SK-N-SH treated with all-trans-retinoic acid at 6 μM for 48 hours (cell line): ENCODE data around the gene XRCC2.
"Not testable (repeated sequence)": the region's sequence is repeated elsewhere in the genome, so short reads cannot be mapped to it uniquely, and the experiment has no call there.

Source experiments
- ATAC-seq: fragments of 200-7000 bp; cut with Tn5 transposase; 3 replicates; pipeline ENCODE4 v1.9.1; 2020; ENCODE audit warnings: mild to moderate bottlenecking, moderate library complexity
- ARNTL ChIP-seq: fragments of 450-650 bp; formaldehyde crosslinking; IDR thresholded peaks from 2 replicates; pipeline ENCODE4 v1.5.0; 2020; ENCODE audit warnings: low read depth, mild to moderate bottlenecking, moderate library complexity, borderline replicate concordance
- CSDC2 ChIP-seq: fragments of 250-450 bp; sonication (Bioruptor Pico); IDR thresholded peaks from 2 replicates; pipeline ENCODE4 v1.5.0; 2020; ENCODE audit warnings: mild to moderate bottlenecking, moderate library complexity
- ESRRG ChIP-seq: fragments of 250-450 bp; sonication (Bioruptor Pico); IDR thresholded peaks from 2 replicates; pipeline ENCODE4 v1.6.1; 2021; ENCODE audit warnings: mild to moderate bottlenecking
- GLIS3 ChIP-seq: fragments of 250-450 bp; sonication (Bioruptor Pico); IDR thresholded peaks from 2 replicates; pipeline ENCODE4 v1.5.0; 2020; ENCODE audit warnings: mild to moderate bottlenecking, moderate library complexity
- OSR1 ChIP-seq: fragments of 250-450 bp; sonication (Bioruptor Pico); IDR thresholded peaks from 2 replicates; pipeline ENCODE4 v1.8.0; 2022; ENCODE audit warnings: moderate library complexity, mild to moderate bottlenecking, inconsistent platforms
- PPARA ChIP-seq: fragments of 250-450 bp; sonication (Bioruptor Pico); IDR thresholded peaks from 2 replicates; pipeline ENCODE4 v1.5.0; 2020; ENCODE audit warnings: mild to moderate bottlenecking, borderline replicate concordance
- RARB ChIP-seq: fragments of 250-450 bp; sonication (Bioruptor Pico); IDR thresholded peaks from 2 replicates; pipeline ENCODE4 v1.8.0; 2021; ENCODE audit warnings: mild to moderate bottlenecking, moderate library complexity
- SNAI2 ChIP-seq: fragments of 250-450 bp; sonication (Bioruptor Pico); IDR thresholded peaks from 2 replicates; pipeline ENCODE4 v1.5.0; 2020; ENCODE audit warnings: mild to moderate bottlenecking, moderate library complexity
- TCF4 ChIP-seq: fragments of 250-450 bp; sonication (Bioruptor Pico); IDR thresholded peaks from 2 replicates; pipeline ENCODE4 v1.8.0; 2021; ENCODE audit warnings: mild to moderate bottlenecking, moderate library complexity, borderline replicate concordance
- TOX ChIP-seq: fragments of 250-450 bp; sonication (Bioruptor Pico); IDR thresholded peaks from 2 replicates; pipeline ENCODE4 v1.8.0; 2021; ENCODE audit warnings: mild to moderate bottlenecking, moderate library complexity, borderline replicate concordance
- ZFP30 ChIP-seq: fragments of 450-650 bp; formaldehyde crosslinking; IDR thresholded peaks from 2 replicates; pipeline ENCODE4 v1.5.0; 2022; ENCODE audit warnings: mild to moderate bottlenecking, moderate library complexity
- ZNF565 ChIP-seq: fragments of 450-650 bp; formaldehyde crosslinking; conservative IDR thresholded peaks from 2 replicates; pipeline ENCODE4 v1.5.0; 2020; ENCODE audit warnings: low read depth, mild to moderate bottlenecking, moderate library complexity
- ZNF70 ChIP-seq: fragments of 450-650 bp; formaldehyde crosslinking; IDR thresholded peaks from 2 replicates; pipeline ENCODE4 v1.5.0; 2020; ENCODE audit warnings: mild to moderate bottlenecking, moderate library complexity
- ZNF8 ChIP-seq: fragments of 450-650 bp; formaldehyde crosslinking; IDR thresholded peaks from 2 replicates; pipeline ENCODE4 v1.5.0; 2020; ENCODE audit warnings: mild to moderate bottlenecking, moderate library complexity
- TF ChIP-seq, protein P1 (sequence below): fragments of 250-450 bp; sonication (Bioruptor Pico); IDR thresholded peaks from 2 replicates; pipeline ENCODE4 v1.5.1; 2020; ENCODE audit warnings: low read depth, mild to moderate bottlenecking, moderate library complexity
- TF ChIP-seq, protein P2 (sequence below): fragments of 250-450 bp; sonication (Bioruptor Pico); IDR thresholded peaks from 2 replicates; pipeline ENCODE4 v1.8.0; 2020; ENCODE audit warnings: mild to moderate bottlenecking, moderate library complexity, borderline replicate concordance
- TF ChIP-seq, protein P3 (sequence below): fragments of 250-450 bp; sonication (Bioruptor Pico); IDR thresholded peaks from 2 replicates; pipeline ENCODE4 v1.5.1; 2021; ENCODE audit warnings: mild to moderate bottlenecking, moderate library complexity
- TF ChIP-seq, protein P4 (sequence below): fragments of 250-450 bp; sonication (Bioruptor Pico); IDR thresholded peaks from 2 replicates; pipeline ENCODE4 v1.5.0; 2020; ENCODE audit warnings: mild to moderate bottlenecking, moderate library complexity
- TF ChIP-seq, protein P5 (sequence below): fragments of 250-450 bp; sonication (Bioruptor Pico); IDR thresholded peaks from 2 replicates; pipeline ENCODE4 v1.8.0; 2021; ENCODE audit warnings: low read depth, mild to moderate bottlenecking, moderate library complexity, borderline replicate concordance

The XRCC2 gene

DNA sequence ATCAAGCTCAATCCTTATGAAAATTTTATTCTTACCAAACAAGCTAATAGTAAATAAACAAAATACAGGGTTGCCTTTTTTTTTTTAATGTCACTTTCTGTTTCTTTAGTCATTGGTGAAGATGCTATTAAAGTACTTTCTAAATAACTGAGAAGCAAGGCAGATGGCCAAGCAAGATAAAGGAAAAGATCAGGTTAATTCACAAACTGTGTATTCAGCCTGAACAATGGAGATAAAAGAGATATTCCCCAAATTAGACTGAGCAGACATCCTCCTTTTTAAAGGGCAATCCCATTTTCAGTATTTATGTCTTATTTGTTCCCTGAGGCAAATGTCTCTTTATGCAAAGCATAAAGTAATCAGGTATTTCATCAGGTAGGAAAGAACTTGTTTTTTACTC is 23.1 kb upstream of the XRCC2 start:
- no peak for TF ChIP-seq CSDC2 (CRISPR knock-in tag)
- TF ChIP-seq, protein P1, sequence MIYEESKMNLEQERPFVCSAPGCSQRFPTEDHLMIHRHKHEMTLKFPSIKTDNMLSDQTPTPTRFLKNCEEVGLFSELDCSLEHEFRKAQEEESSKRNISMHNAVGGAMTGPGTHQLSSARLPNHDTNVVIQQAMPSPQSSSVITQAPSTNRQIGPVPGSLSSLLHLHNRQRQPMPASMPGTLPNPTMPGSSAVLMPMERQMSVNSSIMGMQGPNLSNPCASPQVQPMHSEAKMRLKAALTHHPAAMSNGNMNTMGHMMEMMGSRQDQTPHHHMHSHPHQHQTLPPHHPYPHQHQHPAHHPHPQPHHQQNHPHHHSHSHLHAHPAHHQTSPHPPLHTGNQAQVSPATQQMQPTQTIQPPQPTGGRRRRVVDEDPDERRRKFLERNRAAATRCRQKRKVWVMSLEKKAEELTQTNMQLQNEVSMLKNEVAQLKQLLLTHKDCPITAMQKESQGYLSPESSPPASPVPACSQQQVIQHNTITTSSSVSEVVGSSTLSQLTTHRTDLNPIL = no peak
- no peak for TF ChIP-seq PPARA
- TF ChIP-seq TCF4 (CRISPR knock-in tag) = peak; percentile 66
- no peak for TF ChIP-seq ZFP30 (CRISPR knock-in tag)
- TF ChIP-seq ZNF70 (CRISPR knock-in tag) = 0 out of 2 replicates have a peak, but pooled peaks have one; percentile 32
- no peak for TF ChIP-seq TOX (CRISPR knock-in tag)
- no peak for ATAC-seq

DNA sequence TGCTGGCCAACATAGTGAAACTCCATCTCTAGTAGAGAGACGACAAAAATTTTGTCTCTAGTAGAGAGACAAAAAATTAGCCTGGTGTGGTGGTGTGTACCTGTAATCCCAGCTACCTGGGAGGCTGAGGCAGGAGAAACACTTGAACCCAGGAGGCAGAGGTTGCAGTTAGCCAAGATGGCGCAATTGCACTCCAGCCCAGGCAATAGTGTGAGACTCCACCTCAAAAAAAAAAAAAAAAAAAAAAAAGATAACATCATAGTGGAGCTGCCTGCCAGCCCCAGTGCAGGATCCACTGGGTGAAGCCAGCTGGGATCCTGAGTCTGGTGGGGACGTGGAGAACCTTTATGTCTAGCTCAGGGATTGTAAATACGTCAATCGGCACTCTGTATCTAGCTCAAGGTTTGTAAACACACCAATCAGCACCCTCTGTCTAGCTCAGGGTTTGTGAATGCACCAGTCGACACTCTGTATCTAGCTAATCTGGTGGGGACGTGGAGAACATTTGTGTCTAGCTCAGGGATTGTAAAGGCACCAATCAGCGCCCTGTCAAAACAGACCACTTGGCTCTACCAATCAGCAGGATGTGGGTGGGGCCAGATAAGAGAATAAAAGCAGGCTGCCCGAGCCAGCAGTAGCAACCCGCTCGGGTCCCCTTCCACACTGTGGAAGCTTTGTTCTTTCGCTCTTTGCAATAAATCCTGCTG is 21.5 kb upstream of the XRCC2 start:
- not testable (repeated sequence) for ATAC-seq

DNA sequence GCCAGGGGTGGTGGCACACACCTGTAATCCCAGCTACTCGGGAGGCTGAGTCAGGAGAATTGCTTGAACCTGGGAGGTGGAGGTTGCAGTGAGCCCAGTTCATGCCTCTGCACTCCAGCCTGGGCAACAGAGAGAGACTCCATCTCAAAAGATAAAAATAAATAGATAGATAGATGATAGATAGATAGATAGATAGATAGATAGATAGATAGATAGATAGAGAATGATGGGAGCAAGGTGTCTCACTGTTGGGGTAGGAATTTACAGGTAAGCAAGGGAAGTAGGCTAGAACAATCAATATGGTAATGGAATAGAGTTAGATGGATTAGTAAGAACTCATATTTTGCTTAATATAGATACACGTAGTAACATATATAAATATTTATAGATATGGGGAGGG is 16.3 kb upstream of the XRCC2 start:
- ATAC-seq = not testable (repeated sequence)

DNA sequence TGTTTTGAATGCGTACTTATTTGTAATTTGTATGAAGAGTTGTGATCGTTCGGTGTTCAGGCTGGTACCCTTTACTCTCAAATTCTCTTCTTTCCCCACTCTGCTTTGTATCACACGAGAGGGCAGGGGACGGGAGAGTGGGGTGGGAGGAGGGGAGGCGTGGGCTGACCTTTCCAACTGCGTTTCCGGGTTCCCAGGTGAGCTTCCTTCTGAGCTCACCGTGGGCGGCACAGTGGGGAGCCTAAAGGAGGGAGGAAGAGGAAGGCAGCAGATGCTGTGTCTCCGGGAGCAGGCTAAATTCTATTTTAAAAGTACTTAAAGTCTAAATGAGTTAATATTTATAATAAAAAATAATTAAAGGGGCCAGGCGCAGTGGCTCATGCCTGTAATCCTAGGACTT is 7.4 kb upstream of the XRCC2 start:
- ATAC-seq = no peak
- TF ChIP-seq CSDC2 (CRISPR knock-in tag) (no peak), ZNF565 (no peak), ARNTL (CRISPR knock-in tag) (no peak), GLIS3 (CRISPR knock-in tag) (no peak), TCF4 (CRISPR knock-in tag) (no peak), ESRRG (CRISPR knock-in tag) (no peak), SNAI2 (no peak), RARB (no peak), ZFP30 (CRISPR knock-in tag) (no peak), OSR1 (CRISPR knock-in tag) (no peak), ZNF8 (CRISPR knock-in tag) (no peak)
- TF ChIP-seq, protein P2, sequence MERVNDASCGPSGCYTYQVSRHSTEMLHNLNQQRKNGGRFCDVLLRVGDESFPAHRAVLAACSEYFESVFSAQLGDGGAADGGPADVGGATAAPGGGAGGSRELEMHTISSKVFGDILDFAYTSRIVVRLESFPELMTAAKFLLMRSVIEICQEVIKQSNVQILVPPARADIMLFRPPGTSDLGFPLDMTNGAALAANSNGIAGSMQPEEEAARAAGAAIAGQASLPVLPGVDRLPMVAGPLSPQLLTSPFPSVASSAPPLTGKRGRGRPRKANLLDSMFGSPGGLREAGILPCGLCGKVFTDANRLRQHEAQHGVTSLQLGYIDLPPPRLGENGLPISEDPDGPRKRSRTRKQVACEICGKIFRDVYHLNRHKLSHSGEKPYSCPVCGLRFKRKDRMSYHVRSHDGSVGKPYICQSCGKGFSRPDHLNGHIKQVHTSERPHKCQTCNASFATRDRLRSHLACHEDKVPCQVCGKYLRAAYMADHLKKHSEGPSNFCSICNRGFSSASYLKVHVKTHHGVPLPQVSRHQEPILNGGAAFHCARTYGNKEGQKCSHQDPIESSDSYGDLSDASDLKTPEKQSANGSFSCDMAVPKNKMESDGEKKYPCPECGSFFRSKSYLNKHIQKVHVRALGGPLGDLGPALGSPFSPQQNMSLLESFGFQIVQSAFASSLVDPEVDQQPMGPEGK = no peak
- TF ChIP-seq, protein P3, sequence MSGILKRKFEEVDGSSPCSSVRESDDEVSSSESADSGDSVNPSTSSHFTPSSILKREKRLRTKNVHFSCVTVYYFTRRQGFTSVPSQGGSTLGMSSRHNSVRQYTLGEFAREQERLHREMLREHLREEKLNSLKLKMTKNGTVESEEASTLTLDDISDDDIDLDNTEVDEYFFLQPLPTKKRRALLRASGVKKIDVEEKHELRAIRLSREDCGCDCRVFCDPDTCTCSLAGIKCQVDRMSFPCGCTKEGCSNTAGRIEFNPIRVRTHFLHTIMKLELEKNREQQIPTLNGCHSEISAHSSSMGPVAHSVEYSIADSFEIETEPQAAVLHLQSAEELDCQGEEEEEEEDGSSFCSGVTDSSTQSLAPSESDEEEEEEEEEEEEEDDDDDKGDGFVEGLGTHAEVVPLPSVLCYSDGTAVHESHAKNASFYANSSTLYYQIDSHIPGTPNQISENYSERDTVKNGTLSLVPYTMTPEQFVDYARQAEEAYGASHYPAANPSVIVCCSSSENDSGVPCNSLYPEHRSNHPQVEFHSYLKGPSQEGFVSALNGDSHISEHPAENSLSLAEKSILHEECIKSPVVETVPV = no peak
- TF ChIP-seq, protein P4, sequence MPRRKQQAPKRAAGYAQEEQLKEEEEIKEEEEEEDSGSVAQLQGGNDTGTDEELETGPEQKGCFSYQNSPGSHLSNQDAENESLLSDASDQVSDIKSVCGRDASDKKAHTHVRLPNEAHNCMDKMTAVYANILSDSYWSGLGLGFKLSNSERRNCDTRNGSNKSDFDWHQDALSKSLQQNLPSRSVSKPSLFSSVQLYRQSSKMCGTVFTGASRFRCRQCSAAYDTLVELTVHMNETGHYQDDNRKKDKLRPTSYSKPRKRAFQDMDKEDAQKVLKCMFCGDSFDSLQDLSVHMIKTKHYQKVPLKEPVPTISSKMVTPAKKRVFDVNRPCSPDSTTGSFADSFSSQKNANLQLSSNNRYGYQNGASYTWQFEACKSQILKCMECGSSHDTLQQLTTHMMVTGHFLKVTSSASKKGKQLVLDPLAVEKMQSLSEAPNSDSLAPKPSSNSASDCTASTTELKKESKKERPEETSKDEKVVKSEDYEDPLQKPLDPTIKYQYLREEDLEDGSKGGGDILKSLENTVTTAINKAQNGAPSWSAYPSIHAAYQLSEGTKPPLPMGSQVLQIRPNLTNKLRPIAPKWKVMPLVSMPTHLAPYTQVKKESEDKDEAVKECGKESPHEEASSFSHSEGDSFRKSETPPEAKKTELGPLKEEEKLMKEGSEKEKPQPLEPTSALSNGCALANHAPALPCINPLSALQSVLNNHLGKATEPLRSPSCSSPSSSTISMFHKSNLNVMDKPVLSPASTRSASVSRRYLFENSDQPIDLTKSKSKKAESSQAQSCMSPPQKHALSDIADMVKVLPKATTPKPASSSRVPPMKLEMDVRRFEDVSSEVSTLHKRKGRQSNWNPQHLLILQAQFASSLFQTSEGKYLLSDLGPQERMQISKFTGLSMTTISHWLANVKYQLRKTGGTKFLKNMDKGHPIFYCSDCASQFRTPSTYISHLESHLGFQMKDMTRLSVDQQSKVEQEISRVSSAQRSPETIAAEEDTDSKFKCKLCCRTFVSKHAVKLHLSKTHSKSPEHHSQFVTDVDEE = no peak
- TF ChIP-seq, protein P5, sequence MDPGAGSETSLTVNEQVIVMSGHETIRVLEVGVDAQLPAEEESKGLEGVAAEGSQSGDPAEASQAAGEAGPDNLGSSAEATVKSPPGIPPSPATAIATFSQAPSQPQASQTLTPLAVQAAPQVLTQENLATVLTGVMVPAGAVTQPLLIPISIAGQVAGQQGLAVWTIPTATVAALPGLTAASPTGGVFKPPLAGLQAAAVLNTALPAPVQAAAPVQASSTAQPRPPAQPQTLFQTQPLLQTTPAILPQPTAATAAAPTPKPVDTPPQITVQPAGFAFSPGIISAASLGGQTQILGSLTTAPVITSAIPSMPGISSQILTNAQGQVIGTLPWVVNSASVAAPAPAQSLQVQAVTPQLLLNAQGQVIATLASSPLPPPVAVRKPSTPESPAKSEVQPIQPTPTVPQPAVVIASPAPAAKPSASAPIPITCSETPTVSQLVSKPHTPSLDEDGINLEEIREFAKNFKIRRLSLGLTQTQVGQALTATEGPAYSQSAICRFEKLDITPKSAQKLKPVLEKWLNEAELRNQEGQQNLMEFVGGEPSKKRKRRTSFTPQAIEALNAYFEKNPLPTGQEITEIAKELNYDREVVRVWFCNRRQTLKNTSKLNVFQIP (CRISPR knock-in tag) = no peak
- TF ChIP-seq, protein P1 = no peak
